Mesothelial cell of epicardium (in vitro differentiated cells): ENCODE measurements around the gene CLDN7. TPM values are rescaled to one million over a fixed set of nuclear protein-coding genes. Genes with fewer than 3 reads are reported as not detected.

Experiments
- DNase-seq, 2 experiments: peaks; one replicate each; pipeline ENCODE4 v3.0.0; 2021; ENCODE audit warnings: low spot score in 2 of 2; ENCODE audit not compliant: unreplicated experiment in 2 of 2
- H3K27ac Mint-ChIP-seq: 2 replicates; pipeline ENCODE4 v1.8.0; 2021; ENCODE audit warnings: mixed read lengths
- H3K27me3 Mint-ChIP-seq: 2 replicates; pipeline ENCODE4 v1.8.0; 2021; ENCODE audit warnings: low read depth, mixed read lengths
- H3K36me3 Mint-ChIP-seq: 2 replicates; pipeline ENCODE4 v1.8.0; 2021; ENCODE audit warnings: mixed read lengths
- H3K4me1 Mint-ChIP-seq: 2 replicates; pipeline ENCODE4 v1.8.0; 2021; ENCODE audit warnings: mixed read lengths
- H3K4me3 Mint-ChIP-seq: 2 replicates; pipeline ENCODE4 v1.8.0; 2021; ENCODE audit warnings: mild to moderate bottlenecking, moderate library complexity, mixed read lengths
- H3K9me3 Mint-ChIP-seq: 2 replicates; pipeline ENCODE4 v1.8.0; 2021; ENCODE audit warnings: mixed read lengths
- total RNA-seq: library from RNA; stranded (reverse); gene quantifications from 3 replicates; pipeline ENCODE4 v1.2.1, GENCODE V29; 2021
- TF ChIP-seq, protein P1 (sequence below): fragments of 200-600 bp; sonication (generic); IDR thresholded peaks from one replicate; pipeline ENCODE4 v1.5.0; 2021; ENCODE audit warnings: antibody characterized with exemption; ENCODE audit not compliant: unreplicated experiment

Gene CLDN7
- total RNA-seq, 1 donor from 2014 or later: 79.2 TPM

DNA sequence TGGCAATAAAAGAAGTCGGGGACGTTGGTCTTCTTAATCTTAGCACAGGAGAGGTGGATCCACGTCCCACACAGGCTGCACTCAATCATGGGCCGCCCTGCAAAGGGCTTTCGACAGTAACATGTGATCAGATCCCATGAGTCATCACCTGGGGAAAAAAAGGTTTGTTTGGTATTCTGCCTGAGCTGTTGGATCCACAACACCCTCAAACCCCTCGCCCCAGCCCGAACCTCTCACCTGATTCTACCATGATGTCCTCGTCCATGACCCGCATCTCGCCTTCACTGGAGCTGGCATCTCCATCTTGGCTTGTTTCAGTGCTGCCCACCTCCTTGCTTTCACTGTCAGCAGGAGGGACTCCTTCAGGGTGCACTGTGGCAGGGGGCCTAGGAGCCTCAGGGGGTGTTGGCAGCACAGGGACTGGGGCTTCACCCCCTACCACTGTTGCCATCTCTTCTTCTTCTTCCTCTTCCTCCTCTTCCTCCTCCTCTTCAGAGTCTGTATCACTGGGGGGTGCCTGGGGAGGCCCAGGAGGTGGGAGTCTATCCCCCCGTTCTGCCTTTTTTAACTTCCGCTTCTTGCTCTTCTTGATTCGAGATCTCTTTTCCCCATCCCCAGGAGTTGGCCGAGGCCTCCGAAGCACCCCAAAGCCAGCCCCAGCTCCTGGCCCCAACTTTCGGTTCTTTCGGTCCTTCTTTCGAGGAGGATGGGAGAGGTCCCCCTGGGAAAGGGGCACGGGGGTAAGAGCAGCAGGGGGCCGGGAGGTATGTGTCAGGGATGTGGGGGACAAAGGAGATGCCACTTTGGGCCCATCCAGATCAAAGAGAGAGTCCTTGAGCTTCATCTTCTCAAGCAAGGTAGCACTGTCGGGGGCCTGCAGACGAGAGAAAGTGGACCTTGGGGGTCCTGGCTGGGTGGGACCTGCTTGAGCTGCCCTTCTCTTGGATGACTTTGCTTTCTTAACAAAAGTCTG, 26.3 kb downstream of the CLDN7 start:
- Mint-ChIP-seq H3K9me3 (no peaks in the 10 kb centered on the region), H3K27ac (peak overlapping the region; percentile 25), H3K4me3 (peak overlapping the region; percentile 98), H3K36me3 (peaks cover 16% of the 10 kb centered on the region), H3K27me3 (no peaks in the 10 kb centered on the region), H3K4me1 (peaks cover 46% of the 10 kb centered on the region)
- no peak for DNase-seq
- TF ChIP-seq, protein P1, sequence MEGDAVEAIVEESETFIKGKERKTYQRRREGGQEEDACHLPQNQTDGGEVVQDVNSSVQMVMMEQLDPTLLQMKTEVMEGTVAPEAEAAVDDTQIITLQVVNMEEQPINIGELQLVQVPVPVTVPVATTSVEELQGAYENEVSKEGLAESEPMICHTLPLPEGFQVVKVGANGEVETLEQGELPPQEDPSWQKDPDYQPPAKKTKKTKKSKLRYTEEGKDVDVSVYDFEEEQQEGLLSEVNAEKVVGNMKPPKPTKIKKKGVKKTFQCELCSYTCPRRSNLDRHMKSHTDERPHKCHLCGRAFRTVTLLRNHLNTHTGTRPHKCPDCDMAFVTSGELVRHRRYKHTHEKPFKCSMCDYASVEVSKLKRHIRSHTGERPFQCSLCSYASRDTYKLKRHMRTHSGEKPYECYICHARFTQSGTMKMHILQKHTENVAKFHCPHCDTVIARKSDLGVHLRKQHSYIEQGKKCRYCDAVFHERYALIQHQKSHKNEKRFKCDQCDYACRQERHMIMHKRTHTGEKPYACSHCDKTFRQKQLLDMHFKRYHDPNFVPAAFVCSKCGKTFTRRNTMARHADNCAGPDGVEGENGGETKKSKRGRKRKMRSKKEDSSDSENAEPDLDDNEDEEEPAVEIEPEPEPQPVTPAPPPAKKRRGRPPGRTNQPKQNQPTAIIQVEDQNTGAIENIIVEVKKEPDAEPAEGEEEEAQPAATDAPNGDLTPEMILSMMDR: no peak

DNA sequence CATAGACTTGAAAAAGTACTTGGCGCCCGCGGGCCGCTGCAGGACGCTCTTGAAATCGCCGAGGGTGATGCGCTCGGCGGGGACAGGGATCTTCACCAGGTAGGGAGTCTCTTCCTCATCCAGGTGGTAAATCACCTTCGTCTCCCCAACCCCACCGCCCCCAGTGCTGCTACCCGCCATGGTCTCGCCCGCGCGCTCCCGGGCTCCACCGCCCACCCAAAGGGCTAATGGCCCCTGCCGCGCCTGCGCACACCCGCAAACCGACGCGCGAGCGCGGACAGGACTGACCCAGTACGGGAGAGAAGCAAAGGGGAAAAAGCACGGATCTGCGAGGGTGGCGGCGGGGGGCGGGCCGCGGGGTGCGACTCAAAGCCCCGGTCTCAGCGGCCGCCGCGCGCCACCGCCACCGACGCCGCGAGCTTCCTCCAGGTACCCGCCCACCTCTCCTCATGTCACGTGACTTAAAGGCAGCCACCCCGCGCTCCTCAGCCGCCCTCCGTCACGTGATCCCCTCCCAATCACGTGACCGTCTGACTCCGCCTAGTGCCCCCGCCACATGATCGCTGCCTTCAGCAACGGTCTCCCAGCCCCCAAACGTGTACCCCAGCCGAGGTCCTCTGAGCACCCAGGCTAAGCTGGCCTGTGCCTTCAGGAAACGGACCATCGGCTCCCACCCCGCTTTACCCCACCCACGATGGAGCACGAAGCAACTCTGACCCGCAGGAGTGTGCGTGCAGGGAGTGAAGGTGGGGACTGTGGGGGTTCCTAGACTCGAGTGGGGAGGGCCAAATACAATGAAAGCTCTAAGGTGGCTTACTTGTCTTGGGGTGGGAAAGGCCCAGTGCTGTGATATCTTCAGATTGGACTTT, 28.0 kb downstream of the CLDN7 start, which contains the start of gene DVL2:
Gene DVL2 (minus strand): TSS at position 435 of the 869 bp plus-strand sequence. CDS start 255 bp downstream, at position 180.
- Mint-ChIP-seq H3K4me1 (peaks cover 32% of the 10 kb centered on the region), H3K4me3 (peak within 1 kb of the TSS; percentile 98), H3K36me3 (peaks cover 15% of the 10 kb centered on the region), H3K27ac (peak within 1 kb of the TSS; percentile 99), H3K9me3 (no peaks in the 10 kb centered on the region), H3K27me3 (no peaks in the 10 kb centered on the region)
- TF ChIP-seq, protein P1: no peak
- DNase-seq: peak; percentile 93 to 95

DNA sequence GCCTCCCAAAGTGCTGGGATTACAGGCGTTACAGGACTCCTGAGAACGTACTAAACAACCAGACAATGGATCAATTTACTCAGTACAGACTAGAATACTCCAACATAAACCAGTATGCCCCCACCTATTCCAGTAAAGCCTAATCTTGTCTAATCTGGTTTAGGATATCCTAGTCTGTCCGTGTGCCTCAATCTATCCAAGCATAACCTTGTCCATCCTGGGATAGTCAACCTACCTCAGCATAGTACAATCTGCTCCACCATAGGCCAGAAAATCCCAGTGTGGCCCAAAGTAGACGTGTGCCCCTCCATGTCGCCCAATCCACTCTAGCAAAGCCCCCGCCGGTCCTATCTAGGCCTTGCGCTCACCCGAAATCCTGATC, 28.6 kb downstream of the CLDN7 start:
- no peak for DNase-seq
- TF ChIP-seq, protein P1: no peak
- Mint-ChIP-seq H3K27me3 (no peaks in the 10 kb centered on the region), H3K4me3 (peak overlapping the region; percentile 98), H3K36me3 (peaks cover 19% of the 10 kb centered on the region), H3K9me3 (no peaks in the 10 kb centered on the region), H3K4me1 (peaks cover 32% of the 10 kb centered on the region), H3K27ac (peak overlapping the region; percentile 99)

DNA sequence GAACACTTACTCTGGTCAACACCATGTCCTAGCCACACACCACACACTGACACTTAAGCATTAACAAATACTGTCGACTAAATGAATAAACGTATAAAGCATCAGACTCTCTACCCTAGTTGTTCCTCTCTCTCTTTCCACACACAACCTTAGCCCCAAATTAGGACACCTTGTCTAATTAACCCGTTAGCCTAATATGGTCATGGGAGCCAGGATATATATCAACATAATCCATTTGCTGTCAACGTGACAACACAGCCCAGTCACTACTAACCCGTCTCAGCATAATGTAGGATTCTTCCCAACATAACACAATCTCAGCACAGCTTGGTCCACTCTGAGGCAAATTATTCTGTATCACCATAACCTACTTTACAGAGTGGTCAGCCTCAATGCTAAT, 30.2 kb downstream of the CLDN7 start:
- peak overlapping the region; percentile 80 for H3K27ac Mint-ChIP-seq
- no peaks in the 10 kb centered on the region for H3K9me3 Mint-ChIP-seq
- DNase-seq: no peak
- H3K36me3 Mint-ChIP-seq: peaks cover 24% of the 10 kb centered on the region
- peak overlapping the region; percentile 98 for H3K4me3 Mint-ChIP-seq
- TF ChIP-seq, protein P1: no peak
- H3K4me1 Mint-ChIP-seq: peaks cover 27% of the 10 kb centered on the region
- H3K27me3 Mint-ChIP-seq: no peaks in the 10 kb centered on the region

DNA sequence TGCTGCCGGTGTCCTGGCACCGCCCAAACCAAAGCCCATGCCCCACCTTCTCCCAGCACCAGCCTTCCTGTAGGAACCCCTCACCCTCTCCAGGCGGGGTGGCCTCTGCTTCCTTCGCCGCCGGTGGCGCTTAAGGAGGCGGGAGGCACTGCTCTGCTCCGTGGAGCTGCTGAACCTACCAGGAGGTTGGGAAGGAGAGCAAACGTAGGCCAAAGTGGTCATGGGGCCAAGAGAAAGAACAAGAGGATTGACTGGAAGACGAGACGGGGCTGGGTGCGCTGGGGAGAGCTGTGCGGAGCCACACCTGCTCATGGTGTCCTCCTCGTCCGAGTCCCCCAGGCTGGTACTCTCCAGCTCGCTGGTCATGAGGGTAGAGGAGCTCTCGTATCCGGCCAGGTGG, 32.8 kb downstream of the CLDN7 start:
- Mint-ChIP-seq H3K9me3 (no peaks in the 10 kb centered on the region), H3K4me1 (peaks cover 18% of the 10 kb centered on the region), H3K27ac (no peak overlapping the region), H3K36me3 (peaks cover 14% of the 10 kb centered on the region), H3K27me3 (no peaks in the 10 kb centered on the region), H3K4me3 (no peak overlapping the region)
- TF ChIP-seq, protein P1: no peak
- no peak for DNase-seq
